ENCODE data around the gene CDHR4.

DNA sequence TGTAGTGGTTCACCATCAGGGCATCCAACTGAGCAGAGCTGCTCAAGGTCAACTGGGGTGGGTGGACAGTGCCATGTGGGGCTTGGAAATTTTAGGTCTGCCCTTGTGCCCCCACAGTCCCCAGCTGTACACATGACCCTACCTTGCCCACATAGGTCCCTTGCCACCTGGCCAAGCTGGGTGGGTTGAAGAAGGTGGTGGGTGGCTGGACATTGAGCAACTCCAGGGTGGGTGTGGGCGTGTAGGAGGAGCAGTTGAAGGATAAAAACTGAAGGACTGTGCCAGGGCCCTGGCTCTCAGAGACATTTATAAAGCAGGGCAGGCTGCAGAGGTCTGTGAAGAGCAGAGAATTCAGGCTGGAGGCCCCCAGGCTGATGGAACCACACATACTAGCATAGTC, 568 bp downstream of the CDHR4 start:
- TF ChIP-seq, protein P1, sequence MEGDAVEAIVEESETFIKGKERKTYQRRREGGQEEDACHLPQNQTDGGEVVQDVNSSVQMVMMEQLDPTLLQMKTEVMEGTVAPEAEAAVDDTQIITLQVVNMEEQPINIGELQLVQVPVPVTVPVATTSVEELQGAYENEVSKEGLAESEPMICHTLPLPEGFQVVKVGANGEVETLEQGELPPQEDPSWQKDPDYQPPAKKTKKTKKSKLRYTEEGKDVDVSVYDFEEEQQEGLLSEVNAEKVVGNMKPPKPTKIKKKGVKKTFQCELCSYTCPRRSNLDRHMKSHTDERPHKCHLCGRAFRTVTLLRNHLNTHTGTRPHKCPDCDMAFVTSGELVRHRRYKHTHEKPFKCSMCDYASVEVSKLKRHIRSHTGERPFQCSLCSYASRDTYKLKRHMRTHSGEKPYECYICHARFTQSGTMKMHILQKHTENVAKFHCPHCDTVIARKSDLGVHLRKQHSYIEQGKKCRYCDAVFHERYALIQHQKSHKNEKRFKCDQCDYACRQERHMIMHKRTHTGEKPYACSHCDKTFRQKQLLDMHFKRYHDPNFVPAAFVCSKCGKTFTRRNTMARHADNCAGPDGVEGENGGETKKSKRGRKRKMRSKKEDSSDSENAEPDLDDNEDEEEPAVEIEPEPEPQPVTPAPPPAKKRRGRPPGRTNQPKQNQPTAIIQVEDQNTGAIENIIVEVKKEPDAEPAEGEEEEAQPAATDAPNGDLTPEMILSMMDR (IDR thresholded peaks at IDR 0.05) = no peak
- TF ChIP-seq POLR2A (IDR thresholded peaks at IDR 0.05) (no peak), POLR2AphosphoS5 (IDR thresholded peaks at IDR 0.05) (no peak)
